ENCODE measurements around the gene MAP4K2. TPM values are rescaled to one million over a fixed set of nuclear protein-coding genes. Genes with fewer than 3 reads are reported as not detected.
A peak's percentile ranks its signal among the peaks of the same experiment; 100 is the strongest.

The MAP4K2 gene
- total and polyA plus RNA-seq, 7 experiments from 2014 or later: 40.7 to 130 (median 76.1) TPM

GRCh38 chr11:64757549-64758329 is 45.3 kb downstream of the MAP4K2 start:
- peaks cover 28 to 56% (median 44%) of the 10 kb centered on the region in 7 donors for H3K4me1 Mint-ChIP-seq
- POLR2A ChIA-PET: interaction anchor here (0.6 to 39.7 kb wide), 5 partner anchors 6 to 113 kb away, joined by 3 to 1956 read pairs (median 4); partner anchors contain the start of genes PYGM, RASGRP2 and SF1
- H3K36me3 ChIP-seq (ENCODE audit: control insufficient read depth in 2 of 3, insufficient read depth in 3 of 3, low read length in 3 of 3): peaks cover 0 to 22% (median 0%) of the 10 kb centered on the region in 3 experiments
- peak overlapping the region in 1 of 10 donors; percentile 32 for H3K4me3 Mint-ChIP-seq
- no peaks in the 10 kb centered on the region for H3K9me3 ChIP-seq (ENCODE audit: control insufficient read depth in 2 of 3, low read length in 3 of 3)
- H3K27me3 Mint-ChIP-seq: no peaks in the 10 kb centered on the region
- peaks cover 0 to 6% (median 0%) of the 10 kb centered on the region in 11 donors for H3K9me3 Mint-ChIP-seq
- CTCF ChIA-PET: interaction anchor here (0.5 kb wide), 1 partner anchor 317 kb away, joined by 4 read pairs; no protein-coding TSS in a partner anchor
- H3K4me1 ChIP-seq (ENCODE audit: control insufficient read depth in 2 of 2, insufficient read depth in 2 of 2, low read length in 2 of 2): peaks cover 28 to 49% of the 10 kb centered on the region in 2 donors
- H3K27ac ChIP-seq (ENCODE audit: low read depth, low read length): peak overlapping the region; percentile 31
- no peak overlapping the region for H3K4me3 ChIP-seq (ENCODE audit: low read length)
- peaks cover 3 to 18% (median 4%) of the 10 kb centered on the region in 5 donors for H3K36me3 Mint-ChIP-seq
- H3K27ac Mint-ChIP-seq: peak overlapping the region in 7 of 9 donors; percentile 15 to 79 (median 59)
- H3K27me3 ChIP-seq (ENCODE audit: control insufficient read depth in 2 of 2, insufficient read depth in 2 of 2, low read length in 2 of 2): no peaks in the 10 kb centered on the region
- DNase-seq (no peak), ATAC-seq (no peak)
- intact Hi-C loops (cut with micrococcal nuclease): no loop called here

- ATAC-seq (no peak), DNase-seq (peak in 1 of 9 donors; percentile 11)
- Histone ChIP-seq H3K27me3 (ENCODE audit: control insufficient read depth in 2 of 2, insufficient read depth in 2 of 2, low read length in 2 of 2) (no peaks in the 10 kb centered on the region), H3K4me1 (ENCODE audit: control insufficient read depth in 2 of 2, insufficient read depth in 2 of 2, low read length in 2 of 2) (peaks cover 16 to 30% of the 10 kb centered on the region in 2 donors), H3K4me3 (ENCODE audit: low read length) (no peak overlapping the region), H3K36me3 (ENCODE audit: control insufficient read depth in 2 of 3, insufficient read depth in 3 of 3, low read length in 3 of 3) (peaks cover 0 to 37% (median 0%) of the 10 kb centered on the region in 3 experiments), H3K9me3 (ENCODE audit: control insufficient read depth in 2 of 3, low read length in 3 of 3) (no peaks in the 10 kb centered on the region), H3K27ac (ENCODE audit: low read depth, low read length) (no peak overlapping the region)
- Mint-ChIP-seq H3K4me3 (no peak overlapping the region), H3K9me3 (no peaks in the 10 kb centered on the region), H3K27ac (peak overlapping the region in 3 of 9 donors; percentile 12 to 28 (median 19)), H3K27me3 (no peaks in the 10 kb centered on the region), H3K4me1 (peaks cover 17 to 55% (median 42%) of the 10 kb centered on the region in 7 donors), H3K36me3 (peaks cover 1 to 24% (median 4%) of the 10 kb centered on the region in 5 donors)
- ChIA-PET CTCF (interaction anchor here (18.4 kb wide), 1 partner anchor 12 kb away, joined by 305 read pairs; the partner anchor contains the start of gene PYGM), POLR2A (interaction anchor here (30.7 to 39.7 kb wide), 2 partner anchors 4 to 9 kb away, joined by 1956 read pairs; partner anchors contain the start of genes PYGM, RASGRP2 and SF1)
- intact Hi-C loops (cut with micrococcal nuclease): no loop called here
Observed at GRCh38 chr11:64755681-64756361, 47.2 kb downstream of the MAP4K2 start.

GRCh38 chr11:64754919-64755662 is 47.9 kb downstream of the MAP4K2 start:
- ATAC-seq (no peak), DNase-seq (no peak)
- Mint-ChIP-seq H3K27me3 (no peaks in the 10 kb centered on the region), H3K4me1 (peaks cover 16 to 55% (median 42%) of the 10 kb centered on the region in 7 donors), H3K27ac (peak overlapping the region in 1 of 9 donors; percentile 62), H3K4me3 (no peak overlapping the region), H3K9me3 (no peaks in the 10 kb centered on the region), H3K36me3 (peaks cover 4 to 28% (median 8%) of the 10 kb centered on the region in 5 donors)
- Histone ChIP-seq H3K9me3 (ENCODE audit: control insufficient read depth in 2 of 3, low read length in 3 of 3) (no peaks in the 10 kb centered on the region), H3K4me1 (ENCODE audit: control insufficient read depth in 2 of 2, insufficient read depth in 2 of 2, low read length in 2 of 2) (peaks cover 9 to 30% of the 10 kb centered on the region in 2 donors), H3K4me3 (ENCODE audit: low read length) (no peak overlapping the region), H3K36me3 (ENCODE audit: control insufficient read depth in 2 of 3, insufficient read depth in 3 of 3, low read length in 3 of 3) (peaks cover 0 to 37% (median 0%) of the 10 kb centered on the region in 3 experiments), H3K27me3 (ENCODE audit: control insufficient read depth in 2 of 2, insufficient read depth in 2 of 2, low read length in 2 of 2) (no peaks in the 10 kb centered on the region), H3K27ac (ENCODE audit: low read depth, low read length) (no peak overlapping the region)
- POLR2A ChIA-PET: interaction anchor here (30.7 to 39.7 kb wide), 2 partner anchors 3 to 10 kb away, joined by 1956 read pairs; partner anchors contain the start of genes PYGM, RASGRP2 and SF1
- intact Hi-C loops (cut with micrococcal nuclease): no loop called here
- CTCF ChIA-PET: interaction anchor here (0.9 to 18.4 kb wide), 2 partner anchors 11 to 13 kb away, joined by 3 to 305 read pairs; partner anchors contain the start of gene PYGM

GRCh38 chr11:64754124-64754918 is 48.7 kb downstream of the MAP4K2 start:
- peak overlapping the region in 1 of 9 donors; percentile 25 for H3K27ac Mint-ChIP-seq
- no peak overlapping the region for H3K4me3 Mint-ChIP-seq
- peaks cover 0 to 37% (median 0%) of the 10 kb centered on the region in 3 experiments for H3K36me3 ChIP-seq (ENCODE audit: control insufficient read depth in 2 of 3, insufficient read depth in 3 of 3, low read length in 3 of 3)
- CTCF ChIA-PET: interaction anchor here (0.9 to 18.4 kb wide), 2 partner anchors 11 to 14 kb away, joined by 3 to 305 read pairs; partner anchors contain the start of gene PYGM
- H3K9me3 ChIP-seq (ENCODE audit: control insufficient read depth in 2 of 3, low read length in 3 of 3): no peaks in the 10 kb centered on the region
- POLR2A ChIA-PET: interaction anchor here (0.6 to 39.7 kb wide), 4 partner anchors 2 to 773 kb away, joined by 3 to 1956 read pairs (median 980); partner anchors contain the start of genes PYGM, RASGRP2 and SF1
- H3K27me3 ChIP-seq (ENCODE audit: control insufficient read depth in 2 of 2, insufficient read depth in 2 of 2, low read length in 2 of 2): no peaks in the 10 kb centered on the region
- H3K4me1 Mint-ChIP-seq: peaks cover 9 to 49% (median 35%) of the 10 kb centered on the region in 7 donors
- peaks cover 4 to 28% (median 9%) of the 10 kb centered on the region in 5 donors for H3K36me3 Mint-ChIP-seq
- DNase-seq: no peak
- ATAC-seq: no peak
- H3K4me1 ChIP-seq (ENCODE audit: control insufficient read depth in 2 of 2, insufficient read depth in 2 of 2, low read length in 2 of 2): peaks cover 2 to 22% of the 10 kb centered on the region in 2 donors
- H3K4me3 ChIP-seq (ENCODE audit: low read length): no peak overlapping the region
- intact Hi-C loops (cut with micrococcal nuclease): no loop called here
- H3K27me3 Mint-ChIP-seq: no peaks in the 10 kb centered on the region
- no peaks in the 10 kb centered on the region for H3K9me3 Mint-ChIP-seq
- H3K27ac ChIP-seq (ENCODE audit: low read depth, low read length): no peak overlapping the region

GRCh38 chr11:64753380-64754123 is 49.5 kb downstream of the MAP4K2 start:
- intact Hi-C loops (cut with micrococcal nuclease): no loop called here
- Mint-ChIP-seq H3K27ac (peak overlapping the region in 2 of 9 donors; percentile 25 to 55), H3K4me3 (peak overlapping the region in 1 of 10 donors; percentile 7), H3K27me3 (no peaks in the 10 kb centered on the region), H3K4me1 (peaks cover 9 to 44% (median 35%) of the 10 kb centered on the region in 7 donors), H3K36me3 (peaks cover 4 to 28% (median 9%) of the 10 kb centered on the region in 5 donors), H3K9me3 (no peaks in the 10 kb centered on the region)
- Histone ChIP-seq H3K4me1 (ENCODE audit: control insufficient read depth in 2 of 2, insufficient read depth in 2 of 2, low read length in 2 of 2) (peaks cover 0 to 15% of the 10 kb centered on the region in 2 donors), H3K9me3 (ENCODE audit: control insufficient read depth in 2 of 3, low read length in 3 of 3) (no peaks in the 10 kb centered on the region), H3K36me3 (ENCODE audit: control insufficient read depth in 2 of 3, insufficient read depth in 3 of 3, low read length in 3 of 3) (peaks cover 0 to 37% (median 0%) of the 10 kb centered on the region in 3 experiments), H3K27ac (ENCODE audit: low read depth, low read length) (no peak overlapping the region), H3K27me3 (ENCODE audit: control insufficient read depth in 2 of 2, insufficient read depth in 2 of 2, low read length in 2 of 2) (no peaks in the 10 kb centered on the region), H3K4me3 (ENCODE audit: low read length) (no peak overlapping the region)
- POLR2A ChIA-PET: interaction anchor here (30.7 to 39.7 kb wide), 2 partner anchors 1 to 11 kb away, joined by 1956 read pairs; partner anchors contain the start of genes PYGM, RASGRP2 and SF1
- ATAC-seq: no peak
- DNase-seq: no peak
- CTCF ChIA-PET: interaction anchor here (18.4 kb wide), 1 partner anchor 15 kb away, joined by 305 read pairs; the partner anchor contains the start of gene PYGM

Measured in naive thymus-derived CD4-positive, alpha-beta T cell (primary cell).